ENCODE measurements around the gene CCDC171. TPM values are rescaled to one million over a fixed set of nuclear protein-coding genes. Genes with fewer than 3 reads are reported as not detected.

The CCDC171 gene
- total RNA-seq, 2 experiments from 2014 or later, result 1.9 TPM

DNA sequence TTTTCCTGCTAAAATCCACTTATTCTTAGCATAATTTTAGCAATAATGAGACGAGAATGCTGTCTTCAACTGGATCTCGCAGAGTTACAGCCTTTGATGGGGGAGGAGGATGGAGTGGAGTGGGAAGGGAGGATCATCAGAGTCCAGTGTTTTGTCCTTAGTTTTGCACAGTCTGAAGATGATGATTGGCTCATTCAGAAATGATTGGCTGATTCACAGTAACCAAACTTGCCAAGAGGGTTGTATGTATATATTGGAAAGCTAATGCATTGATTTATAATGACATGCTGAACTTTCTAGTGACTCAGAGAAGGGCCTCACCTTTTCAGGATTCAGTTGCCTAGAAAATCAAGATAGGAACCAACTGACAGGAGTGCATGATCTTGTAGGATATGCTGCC lies 448.0 kb downstream of the CCDC171 start:
- CTCF ChIA-PET, result no interaction called here
- H3K27me3 Mint-ChIP-seq (ENCODE audit: low read depth), result peaks cover 4% of the 10 kb centered on the region
- POLR2A ChIA-PET, result no interaction called here

DNA sequence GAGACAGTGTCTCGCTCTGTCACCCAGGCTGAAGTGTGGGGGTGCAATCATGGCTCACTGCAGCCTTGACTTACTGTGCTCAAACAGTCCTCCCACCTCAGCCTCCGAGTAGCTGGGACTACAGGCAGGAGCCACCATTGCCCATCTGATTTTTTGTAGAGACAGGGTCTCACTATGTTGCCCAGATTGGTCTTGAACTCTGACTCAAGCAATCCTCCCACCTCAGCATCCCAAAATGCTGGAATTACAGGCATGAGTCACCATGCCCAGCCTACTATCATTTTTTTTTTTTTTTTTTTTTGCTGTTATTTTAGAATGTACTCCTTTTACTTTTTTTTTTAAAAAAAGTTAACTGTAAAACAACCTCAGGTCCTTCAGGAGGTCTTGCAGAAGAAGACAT lies 449.0 kb downstream of the CCDC171 start:
- POLR2A ChIA-PET, result no interaction called here
- Mint-ChIP-seq H3K27me3 (ENCODE audit: low read depth) (peaks cover 4% of the 10 kb centered on the region), H3K27ac (no peak overlapping the region), H3K9me3 (ENCODE audit: insufficient read depth) (no peaks in the 10 kb centered on the region), H3K36me3 (ENCODE audit: low read depth) (no peaks in the 10 kb centered on the region), H3K4me1 (ENCODE audit: low read depth) (no peaks in the 10 kb centered on the region), H3K4me3 (no peak overlapping the region)
- DNase-seq (no peak), ATAC-seq (no peak)
- CTCF ChIA-PET, result no interaction called here

More for the DNA sequence above, 448.0 kb downstream of the CCDC171 start:
- no peak for ATAC-seq
- H3K9me3 Mint-ChIP-seq (ENCODE audit: insufficient read depth), result no peaks in the 10 kb centered on the region
- H3K4me1 Mint-ChIP-seq (ENCODE audit: low read depth), result no peaks in the 10 kb centered on the region
- H3K27ac Mint-ChIP-seq, result no peak overlapping the region
- no peaks in the 10 kb centered on the region for H3K36me3 Mint-ChIP-seq (ENCODE audit: low read depth)
- no peak overlapping the region for H3K4me3 Mint-ChIP-seq
- DNase-seq, result no peak

DNA sequence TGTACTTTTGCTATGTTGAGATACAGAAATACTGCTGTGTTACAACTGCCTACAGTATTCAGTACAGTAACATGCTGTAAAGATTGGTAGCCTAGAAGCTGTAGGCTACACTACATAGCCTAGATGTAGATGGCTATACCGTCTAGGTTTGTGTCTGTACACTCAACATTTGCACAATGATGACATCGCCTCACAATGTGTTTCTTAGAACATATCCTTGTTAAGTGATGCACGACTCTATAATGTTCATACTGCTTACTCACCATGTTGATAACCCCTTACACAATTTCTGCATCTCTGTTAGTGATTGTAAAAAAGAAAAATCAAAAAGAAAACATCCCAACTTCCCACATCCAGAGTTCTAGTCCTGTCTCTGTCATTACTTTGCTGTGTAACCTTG lies 450.0 kb downstream of the CCDC171 start:
- Mint-ChIP-seq H3K27ac (no peak overlapping the region), H3K9me3 (ENCODE audit: insufficient read depth) (no peaks in the 10 kb centered on the region), H3K4me3 (no peak overlapping the region), H3K36me3 (ENCODE audit: low read depth) (no peaks in the 10 kb centered on the region), H3K4me1 (ENCODE audit: low read depth) (no peaks in the 10 kb centered on the region), H3K27me3 (ENCODE audit: low read depth) (peaks cover 4% of the 10 kb centered on the region)
- ATAC-seq, result no peak
- no peak for DNase-seq
- POLR2A ChIA-PET, result no interaction called here
- CTCF ChIA-PET, result no interaction called here

DNA sequence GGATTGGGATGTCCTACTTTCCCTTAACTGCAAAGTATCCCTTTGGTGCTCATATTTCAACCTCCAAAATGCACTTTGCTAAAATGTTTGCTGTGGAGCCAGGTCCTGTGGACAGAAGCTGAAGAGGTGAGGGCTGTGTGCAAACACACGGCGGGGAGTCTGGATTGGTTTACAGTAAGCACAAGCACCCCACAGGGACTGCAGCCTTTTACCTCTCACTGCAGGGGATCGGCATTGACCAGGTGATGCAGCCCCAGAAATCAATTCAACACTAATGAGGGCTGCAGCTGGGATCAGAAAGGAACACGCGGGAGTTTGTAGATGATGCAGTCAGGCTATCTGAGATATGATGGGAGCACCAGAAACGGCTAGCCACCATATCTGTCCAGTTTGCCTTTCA lies 450.9 kb downstream of the CCDC171 start:
- no peak for ATAC-seq
- no peak for DNase-seq
- H3K27ac Mint-ChIP-seq, result no peak overlapping the region
- peaks cover 4% of the 10 kb centered on the region for H3K27me3 Mint-ChIP-seq (ENCODE audit: low read depth)
- CTCF ChIA-PET, result no interaction called here
- no peaks in the 10 kb centered on the region for H3K4me1 Mint-ChIP-seq (ENCODE audit: low read depth)
- POLR2A ChIA-PET, result no interaction called here
- no peaks in the 10 kb centered on the region for H3K9me3 Mint-ChIP-seq (ENCODE audit: insufficient read depth)
- no peak overlapping the region for H3K4me3 Mint-ChIP-seq
- H3K36me3 Mint-ChIP-seq (ENCODE audit: low read depth), result no peaks in the 10 kb centered on the region

DNA sequence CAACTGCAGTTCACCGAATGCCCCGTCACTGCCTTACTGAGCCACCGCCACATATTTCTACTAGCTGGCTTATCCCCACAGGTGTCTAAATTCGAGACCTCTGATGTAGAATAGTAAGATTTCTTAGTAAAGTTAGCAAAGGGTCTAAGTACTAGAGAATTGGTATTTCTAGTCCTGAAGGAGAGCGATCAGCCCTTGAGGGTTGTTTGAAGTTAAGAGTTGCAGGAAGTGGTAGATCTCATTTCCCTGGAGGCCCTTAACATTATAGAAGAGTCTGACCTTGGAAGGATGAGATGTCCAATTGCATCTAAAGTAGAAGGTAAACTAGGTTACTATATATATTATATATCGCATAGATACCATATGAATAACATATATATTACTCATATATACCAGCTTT lies 451.8 kb downstream of the CCDC171 start:
- ATAC-seq (no peak), DNase-seq (no peak)
- no peaks in the 10 kb centered on the region for H3K36me3 Mint-ChIP-seq (ENCODE audit: low read depth)
- no peak overlapping the region for H3K27ac Mint-ChIP-seq
- H3K4me1 Mint-ChIP-seq (ENCODE audit: low read depth), result no peaks in the 10 kb centered on the region
- H3K27me3 Mint-ChIP-seq (ENCODE audit: low read depth), result peaks cover 2% of the 10 kb centered on the region
- CTCF ChIA-PET, result no interaction called here
- H3K4me3 Mint-ChIP-seq, result no peak overlapping the region
- POLR2A ChIA-PET, result no interaction called here
- no peaks in the 10 kb centered on the region for H3K9me3 Mint-ChIP-seq (ENCODE audit: insufficient read depth)

DNA sequence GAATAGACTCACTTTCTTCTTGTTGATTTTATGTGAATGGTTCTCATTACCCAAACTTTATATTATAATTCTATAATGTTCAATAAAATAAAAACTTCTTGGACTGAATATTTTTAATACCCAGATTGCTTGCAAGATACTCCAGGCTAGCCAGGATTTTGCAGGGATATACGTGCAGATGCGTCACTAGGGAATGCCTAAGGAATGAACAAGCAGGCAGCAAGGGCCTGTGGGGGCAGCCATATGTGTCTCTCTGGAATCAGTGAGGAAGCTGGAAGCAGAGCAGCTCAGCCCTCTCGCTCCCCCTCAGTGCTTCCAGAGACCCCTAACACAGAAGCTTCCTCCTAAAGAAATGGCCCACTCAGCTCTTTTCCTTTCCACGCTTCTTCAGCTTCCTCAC lies 457.4 kb downstream of the CCDC171 start:
- no peak overlapping the region for H3K27ac Mint-ChIP-seq
- H3K36me3 Mint-ChIP-seq (ENCODE audit: low read depth), result no peaks in the 10 kb centered on the region
- H3K9me3 Mint-ChIP-seq (ENCODE audit: insufficient read depth), result no peaks in the 10 kb centered on the region
- ChIA-PET CTCF (no interaction called here), POLR2A (no interaction called here)
- H3K4me1 Mint-ChIP-seq (ENCODE audit: low read depth), result no peaks in the 10 kb centered on the region
- ATAC-seq (no peak), DNase-seq (no peak)
- H3K27me3 Mint-ChIP-seq (ENCODE audit: low read depth), result no peaks in the 10 kb centered on the region
- no peak overlapping the region for H3K4me3 Mint-ChIP-seq

DNA sequence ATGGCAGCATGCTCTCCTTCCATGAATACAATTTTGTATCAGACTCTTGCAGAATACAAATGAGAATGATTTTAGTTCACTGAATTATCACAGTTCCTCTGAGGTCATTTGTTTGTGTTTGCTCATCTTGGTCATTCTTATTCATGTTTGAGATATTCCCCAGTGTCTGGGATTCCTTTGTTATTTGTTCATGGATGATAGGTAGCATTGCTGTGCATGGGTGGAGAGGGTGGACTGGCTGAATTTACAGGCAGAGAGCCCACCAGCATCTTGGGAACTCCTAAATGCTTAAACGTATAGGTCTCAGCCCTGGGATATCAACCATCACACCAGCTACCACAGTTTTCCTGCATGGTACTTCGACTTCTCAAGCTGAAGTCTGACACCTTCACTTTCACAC lies 459.8 kb downstream of the CCDC171 start:
- no peak for DNase-seq
- Mint-ChIP-seq H3K9me3 (ENCODE audit: insufficient read depth) (no peaks in the 10 kb centered on the region), H3K27me3 (ENCODE audit: low read depth) (no peaks in the 10 kb centered on the region), H3K4me3 (no peak overlapping the region), H3K4me1 (ENCODE audit: low read depth) (no peaks in the 10 kb centered on the region), H3K36me3 (ENCODE audit: low read depth) (no peaks in the 10 kb centered on the region), H3K27ac (no peak overlapping the region)
- ChIA-PET POLR2A (no interaction called here), CTCF (no interaction called here)
- no peak for ATAC-seq

DNA sequence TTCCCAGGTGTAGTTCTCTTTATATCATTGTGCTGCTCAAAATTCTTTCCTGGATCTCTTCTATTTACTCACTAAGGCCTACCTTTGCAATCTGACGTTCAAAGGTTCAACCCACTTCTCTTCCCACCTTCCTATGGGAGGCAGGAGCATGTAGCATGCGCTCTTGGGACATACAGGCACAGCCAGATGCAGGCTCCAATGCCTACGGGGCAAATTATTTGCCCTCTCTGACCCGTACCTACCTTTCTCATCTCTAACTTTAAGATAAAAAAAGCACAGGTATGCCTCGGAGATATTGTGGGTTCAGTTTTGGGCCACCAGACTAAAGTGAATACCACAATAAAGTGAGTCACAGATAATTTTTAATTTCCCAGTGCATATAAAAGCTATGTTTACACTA lies 460.5 kb downstream of the CCDC171 start:
- no peaks in the 10 kb centered on the region for H3K4me1 Mint-ChIP-seq (ENCODE audit: low read depth)
- DNase-seq (no peak), ATAC-seq (no peak)
- H3K27ac Mint-ChIP-seq, result no peak overlapping the region
- CTCF ChIA-PET, result no interaction called here
- H3K27me3 Mint-ChIP-seq (ENCODE audit: low read depth), result no peaks in the 10 kb centered on the region
- H3K36me3 Mint-ChIP-seq (ENCODE audit: low read depth), result no peaks in the 10 kb centered on the region
- POLR2A ChIA-PET, result no interaction called here
- no peaks in the 10 kb centered on the region for H3K9me3 Mint-ChIP-seq (ENCODE audit: insufficient read depth)
- no peak overlapping the region for H3K4me3 Mint-ChIP-seq

DNA sequence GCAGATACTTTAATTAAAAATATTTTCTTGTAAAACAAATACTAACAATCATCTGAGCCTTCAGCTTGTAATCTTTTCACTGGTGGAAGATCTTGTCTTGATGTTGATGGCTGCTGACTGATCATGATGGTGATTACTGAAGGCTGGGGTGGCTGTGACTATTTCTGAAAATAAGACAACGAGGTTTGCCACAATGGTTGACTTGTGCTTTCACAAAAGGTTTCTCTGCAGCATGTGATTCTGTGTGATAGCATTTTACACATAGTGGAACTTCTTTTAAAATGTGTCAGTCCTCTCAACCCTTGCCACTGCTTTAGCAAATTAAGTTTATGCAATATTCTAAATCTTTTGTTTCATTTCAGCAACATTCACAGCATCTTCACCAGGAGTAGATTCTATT lies 461.0 kb downstream of the CCDC171 start:
- H3K9me3 Mint-ChIP-seq (ENCODE audit: insufficient read depth), result no peaks in the 10 kb centered on the region
- ATAC-seq (no peak), DNase-seq (no peak)
- POLR2A ChIA-PET, result no interaction called here
- H3K36me3 Mint-ChIP-seq (ENCODE audit: low read depth), result no peaks in the 10 kb centered on the region
- no peaks in the 10 kb centered on the region for H3K27me3 Mint-ChIP-seq (ENCODE audit: low read depth)
- no peak overlapping the region for H3K27ac Mint-ChIP-seq
- CTCF ChIA-PET, result no interaction called here
- H3K4me3 Mint-ChIP-seq, result no peak overlapping the region
- no peaks in the 10 kb centered on the region for H3K4me1 Mint-ChIP-seq (ENCODE audit: low read depth)

DNA sequence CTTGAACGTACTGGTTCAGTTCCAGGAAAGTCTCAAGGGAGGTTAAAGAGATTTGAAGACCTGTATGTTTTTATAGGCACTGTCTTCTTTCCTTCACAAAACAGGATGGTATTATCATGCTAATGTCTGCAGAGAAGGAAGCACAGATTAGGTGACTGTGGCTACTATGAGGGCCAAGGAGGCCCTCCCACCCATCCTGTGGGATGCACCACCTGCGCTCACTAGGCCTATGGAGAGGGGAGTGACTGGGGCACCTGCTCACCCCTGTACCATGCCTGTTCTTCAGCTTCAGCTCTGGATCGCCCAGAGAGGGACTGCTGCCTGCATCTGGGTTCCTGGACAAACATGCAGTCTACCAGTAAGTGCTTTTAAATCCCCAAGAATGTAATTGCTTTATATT lies 469.4 kb downstream of the CCDC171 start:
- no peak for DNase-seq
- no peaks in the 10 kb centered on the region for H3K36me3 Mint-ChIP-seq (ENCODE audit: low read depth)
- no peak overlapping the region for H3K4me3 Mint-ChIP-seq
- H3K9me3 Mint-ChIP-seq (ENCODE audit: insufficient read depth), result no peaks in the 10 kb centered on the region
- CTCF ChIA-PET, result no interaction called here
- no peaks in the 10 kb centered on the region for H3K4me1 Mint-ChIP-seq (ENCODE audit: low read depth)
- no peak for ATAC-seq
- no peak overlapping the region for H3K27ac Mint-ChIP-seq
- POLR2A ChIA-PET, result no interaction called here
- peaks cover 2% of the 10 kb centered on the region for H3K27me3 Mint-ChIP-seq (ENCODE audit: low read depth)

DNA sequence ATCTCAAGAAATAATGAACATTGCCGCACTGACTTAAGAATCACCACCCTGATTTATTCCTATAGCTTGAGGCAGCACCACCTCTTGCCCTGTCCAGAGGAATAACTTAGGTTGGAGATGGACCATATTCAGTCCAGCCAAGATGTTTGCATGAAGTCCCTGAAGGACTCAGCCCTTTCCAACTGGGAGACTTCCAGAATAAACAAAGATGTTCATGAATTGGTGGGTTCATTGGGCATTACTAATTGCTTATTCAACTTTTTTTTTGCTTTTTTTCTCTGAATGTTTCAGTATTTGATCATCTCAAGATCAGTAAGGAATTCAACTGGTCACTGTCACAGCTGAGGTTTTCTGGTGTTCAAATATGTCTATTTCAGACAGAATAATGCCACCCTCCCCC lies 470.6 kb downstream of the CCDC171 start:
- CTCF ChIA-PET, result no interaction called here
- Mint-ChIP-seq H3K4me3 (no peak overlapping the region), H3K27me3 (ENCODE audit: low read depth) (peaks cover 7% of the 10 kb centered on the region), H3K27ac (no peak overlapping the region), H3K4me1 (ENCODE audit: low read depth) (no peaks in the 10 kb centered on the region), H3K36me3 (ENCODE audit: low read depth) (no peaks in the 10 kb centered on the region), H3K9me3 (ENCODE audit: insufficient read depth) (no peaks in the 10 kb centered on the region)
- no peak for DNase-seq
- ATAC-seq, result no peak
- POLR2A ChIA-PET, result no interaction called here

Measured in activated CD8-positive, alpha-beta T cell treated with anti-CD3 and anti-CD28 coated beads, Interleukin-2, amount 10 ng/mL, durations not matched to agents 7 days and 5 days (primary cell).